Prostate gland (tissue), 2 donors: ENCODE data around the gene MGLL. TPM values are rescaled to one million over a fixed set of nuclear protein-coding genes. Genes with fewer than 3 reads are reported as not detected.

ENCODE experiments used
- DNase-seq: peaks from one replicate; pipeline ENCODE4 v3.0.0-alpha.2; 2019; ENCODE audit warnings: low spot score
- H3K27ac ChIP-seq, 2 donors: fragments of 200-600 bp; sonication (generic); 2 replicates each; pipeline ENCODE4 v1.5.1; 2017 to 2019
- H3K27me3 ChIP-seq: fragments of 200-600 bp; sonication (generic); replicated peaks from 2 replicates; pipeline ENCODE4 v1.5.1; 2019; ENCODE audit not compliant: insufficient read depth
- H3K36me3 ChIP-seq, 2 donors: fragments of 200-600 bp; sonication (generic); 1 replicate in 1 of 2; 2 replicates in 1 of 2; pipeline versions ENCODE4 v1.5.1 to v1.8.1; 2017 to 2019
- H3K4me1 ChIP-seq: fragments of 200-600 bp; sonication (generic); replicated peaks from 2 replicates; pipeline ENCODE4 v1.5.1; 2019
- H3K4me3 ChIP-seq, 2 donors: fragments of 200-600 bp; sonication (generic); 2 replicates each; pipeline ENCODE4 v1.5.1; 2017 to 2019
- H3K9me3 ChIP-seq: fragments of 200-600 bp; sonication (generic); 2 replicates; pipeline ENCODE4 v1.5.1; 2017
- CTCF ChIP-seq, 4 experiments: fragments of 200-600 bp in 2 of 4; fragments of 450-650 bp in 2 of 4; sonication (generic) in 2 of 4; IDR thresholded peaks; 1 replicate in 3 of 4; 2 replicates in 1 of 4; pipeline ENCODE4 v1.5.1; 2016 to 2019; ENCODE audit warnings: antibody characterized with exemption in 4 of 4, mild to moderate bottlenecking in 2 of 4, moderate library complexity in 2 of 4
- POLR2A ChIP-seq: fragments of 450-650 bp; IDR thresholded peaks from one replicate; pipeline ENCODE4 v1.6.1; 2016; ENCODE audit warnings: antibody characterized with exemption, mild to moderate bottlenecking
- POLR2AphosphoS5 ChIP-seq: sonication (generic); formaldehyde crosslinking; IDR thresholded peaks from one replicate; pipeline ENCODE4 v1.6.1; 2017; ENCODE audit warnings: antibody characterized with exemption
- WGBS: methylation state at CpG from one replicate; pipeline ENCODE4 v1.1.5; 2018; 5-methylcytosine and 5-hydroxymethylcytosine counted together
- intact Hi-C: fragments of 100-400 bp; cut with DNase I; formaldehyde crosslinking; loops from one replicate; pipeline ENCODE4 v1.14.2; 2022
- total RNA-seq, 2 donors: library from RNA; depleted of rRNA; stranded (reverse); fragments of >200 nt; gene quantifications; one replicate each; pipeline ENCODE4 v1.1.0, GENCODE V29; 2016

Gene MGLL
- total RNA-seq, 2 donors from 2014 or later = 20.0 to 31.8 TPM

- no peak overlapping the region for H3K4me3 ChIP-seq
- H3K27me3 ChIP-seq = no peaks in the 10 kb centered on the region
- no peak for DNase-seq
- H3K4me1 ChIP-seq = peaks cover 3% of the 10 kb centered on the region
- no peak overlapping the region for H3K27ac ChIP-seq
- TF ChIP-seq POLR2A = no peak
- no peak for TF ChIP-seq CTCF (IDR thresholded peaks at IDR 0.05)
- TF ChIP-seq POLR2AphosphoS5 = no peak
- no peaks in the 10 kb centered on the region for H3K9me3 ChIP-seq
- WGBS = 42% methylated on average over 3 of the region's 3 CpGs
- no peaks in the 10 kb centered on the region for H3K36me3 ChIP-seq
- intact Hi-C loops = no loop called here
Measured at GRCh38 chr3:127718916-127719290, 103.4 kb downstream of the MGLL start.

- no peak for DNase-seq
- Histone ChIP-seq H3K4me1 (peaks cover 3% of the 10 kb centered on the region), H3K27me3 (no peaks in the 10 kb centered on the region), H3K9me3 (no peaks in the 10 kb centered on the region), H3K27ac (no peak overlapping the region), H3K36me3 (no peaks in the 10 kb centered on the region), H3K4me3 (no peak overlapping the region)
- intact Hi-C loops = no loop called here
- TF ChIP-seq CTCF (IDR thresholded peaks at IDR 0.05) (no peak), POLR2A (no peak), POLR2AphosphoS5 (no peak)
- WGBS = 86% methylated on average over 7 of the region's 7 CpGs
Measured at GRCh38 chr3:127718245-127718915, 103.9 kb downstream of the MGLL start.

- H3K9me3 ChIP-seq = no peaks in the 10 kb centered on the region
- DNase-seq = no peak
- no peak overlapping the region for H3K27ac ChIP-seq
- H3K4me1 ChIP-seq = peaks cover 3% of the 10 kb centered on the region
- H3K36me3 ChIP-seq = no peaks in the 10 kb centered on the region
- TF ChIP-seq POLR2AphosphoS5 (peak; percentile 7), POLR2A (no peak), CTCF (IDR thresholded peaks at IDR 0.05) (no peak)
- H3K4me3 ChIP-seq = no peak overlapping the region
- intact Hi-C loops = no loop called here
- H3K27me3 ChIP-seq = no peaks in the 10 kb centered on the region
- WGBS = 65% methylated on average over 14 of the region's 14 CpGs
Measured at GRCh38 chr3:127717357-127718244, 104.7 kb downstream of the MGLL start.

- H3K27ac ChIP-seq = no peak overlapping the region
- H3K4me3 ChIP-seq = no peak overlapping the region
- no peaks in the 10 kb centered on the region for H3K27me3 ChIP-seq
- TF ChIP-seq POLR2A (no peak), CTCF (IDR thresholded peaks at IDR 0.05) (no peak), POLR2AphosphoS5 (no peak)
- no peaks in the 10 kb centered on the region for H3K9me3 ChIP-seq
- WGBS = 93% methylated on average over 6 of the region's 6 CpGs
- no peaks in the 10 kb centered on the region for H3K36me3 ChIP-seq
- intact Hi-C loops = no loop called here
- no peaks in the 10 kb centered on the region for H3K4me1 ChIP-seq
- no peak for DNase-seq
Measured at GRCh38 chr3:127716384-127716783, 105.9 kb downstream of the MGLL start.
